KMS-11 (cell line): ENCODE results near the gene AGAP1.

Experiments
- H2AFZ ChIP-seq: fragments of 200-600 bp; sonication (generic); 2 replicates; pipeline ENCODE4 v1.6.1; 2016; ENCODE audit warnings: antibody characterized with exemption, mixed run types, low read depth
- H3K27ac ChIP-seq: fragments of 200-600 bp; sonication (generic); 2 replicates; pipeline ENCODE4 v1.6.1; 2016; ENCODE audit warnings: mild to moderate bottlenecking, mixed run types
- H3K27me3 ChIP-seq: fragments of 200-600 bp; sonication (generic); 2 replicates; pipeline ENCODE4 v1.6.1; 2017; ENCODE audit warnings: mild to moderate bottlenecking, low read depth, mixed run types, moderate library complexity; ENCODE audit not compliant: insufficient read depth
- H3K36me3 ChIP-seq: fragments of 200-600 bp; sonication (generic); 2 replicates; pipeline ENCODE4 v1.6.1; 2017; ENCODE audit warnings: mild to moderate bottlenecking, mixed run types; ENCODE audit not compliant: insufficient read depth
- H3K4me1 ChIP-seq: fragments of 200-600 bp; sonication (generic); 2 replicates; pipeline ENCODE4 v1.6.1; 2016; ENCODE audit warnings: mild to moderate bottlenecking, low read depth, mixed run types; ENCODE audit not compliant: poor library complexity, severe bottlenecking
- H3K4me2 ChIP-seq: fragments of 200-600 bp; sonication (generic); 2 replicates; pipeline ENCODE4 v1.7.0; 2016; ENCODE audit warnings: mild to moderate bottlenecking, mixed run types
- H3K4me3 ChIP-seq: fragments of 200-600 bp; sonication (generic); IDR thresholded peaks from 2 replicates; pipeline ENCODE4 v1.6.1; 2017; ENCODE audit warnings: low read depth, low read length, mixed read lengths; ENCODE audit not compliant: insufficient read depth
- H3K79me2 ChIP-seq: fragments of 200-600 bp; sonication (generic); 2 replicates; pipeline ENCODE4 v1.6.1; 2016; ENCODE audit warnings: low read depth, mixed run types; ENCODE audit not compliant: insufficient read depth
- H3K9ac ChIP-seq: fragments of 200-600 bp; sonication (generic); 2 replicates; pipeline ENCODE4 v1.6.1; 2016; ENCODE audit warnings: mild to moderate bottlenecking, mixed run types
- H4K20me1 ChIP-seq: fragments of 200-600 bp; sonication (generic); 2 replicates; pipeline ENCODE4 v1.6.1; 2016; ENCODE audit warnings: mild to moderate bottlenecking, mixed run types; ENCODE audit not compliant: insufficient read depth
- CTCF ChIP-seq: fragments of 200-600 bp; sonication (generic); conservative IDR thresholded peaks from 2 replicates; pipeline ENCODE4 v1.6.1; 2017; ENCODE audit warnings: low read depth, mild to moderate bottlenecking, antibody characterized with exemption, low read length, moderate library complexity, mixed read lengths

AGAP1 gene

GRCh38 chr2:235923859-235924674, 430.2 kb downstream of the AGAP1 start:
- H3K4me2 ChIP-seq = no peak overlapping the region
- no peaks in the 10 kb centered on the region for H3K79me2 ChIP-seq
- no peaks in the 10 kb centered on the region for H3K4me1 ChIP-seq
- no peak overlapping the region for H2AFZ ChIP-seq
- H4K20me1 ChIP-seq = no peaks in the 10 kb centered on the region
- H3K27me3 ChIP-seq = no peaks in the 10 kb centered on the region
- H3K27ac ChIP-seq = no peak overlapping the region
- no peak for TF ChIP-seq CTCF
- no peak overlapping the region for H3K4me3 ChIP-seq
- no peak overlapping the region for H3K9ac ChIP-seq
- no peaks in the 10 kb centered on the region for H3K36me3 ChIP-seq

GRCh38 chr2:235924675-235925063, 430.8 kb downstream of the AGAP1 start:
- no peaks in the 10 kb centered on the region for H3K4me1 ChIP-seq
- no peak overlapping the region for H3K4me2 ChIP-seq
- no peak overlapping the region for H3K27ac ChIP-seq
- H3K4me3 ChIP-seq = no peak overlapping the region
- no peaks in the 10 kb centered on the region for H3K27me3 ChIP-seq
- no peaks in the 10 kb centered on the region for H3K79me2 ChIP-seq
- no peak overlapping the region for H3K9ac ChIP-seq
- TF ChIP-seq CTCF = no peak
- H2AFZ ChIP-seq = no peak overlapping the region
- H3K36me3 ChIP-seq = no peaks in the 10 kb centered on the region
- no peaks in the 10 kb centered on the region for H4K20me1 ChIP-seq

- no peak overlapping the region for H3K9ac ChIP-seq
- no peaks in the 10 kb centered on the region for H3K27me3 ChIP-seq
- H3K79me2 ChIP-seq = no peaks in the 10 kb centered on the region
- no peaks in the 10 kb centered on the region for H3K36me3 ChIP-seq
- no peak overlapping the region for H3K4me2 ChIP-seq
- H4K20me1 ChIP-seq = no peaks in the 10 kb centered on the region
- H3K4me3 ChIP-seq = no peak overlapping the region
- H3K4me1 ChIP-seq = no peaks in the 10 kb centered on the region
- no peak overlapping the region for H2AFZ ChIP-seq
- no peak for TF ChIP-seq CTCF
- no peak overlapping the region for H3K27ac ChIP-seq
These were observed 431.5 kb downstream of the AGAP1 start for GRCh38 chr2:235925250-235925919.

- H3K27ac ChIP-seq = no peak overlapping the region
- H3K4me3 ChIP-seq = no peak overlapping the region
- H3K79me2 ChIP-seq = no peaks in the 10 kb centered on the region
- no peak overlapping the region for H3K9ac ChIP-seq
- no peak overlapping the region for H2AFZ ChIP-seq
- H3K4me1 ChIP-seq = no peaks in the 10 kb centered on the region
- no peaks in the 10 kb centered on the region for H3K36me3 ChIP-seq
- H3K4me2 ChIP-seq = no peak overlapping the region
- H3K27me3 ChIP-seq = no peaks in the 10 kb centered on the region
- TF ChIP-seq CTCF = no peak
- H4K20me1 ChIP-seq = no peaks in the 10 kb centered on the region
These were observed 432.4 kb downstream of the AGAP1 start for GRCh38 chr2:235926229-235926628.
